ENCODE results near the gene IMMT. TPM values are rescaled to one million over a fixed set of nuclear protein-coding genes. Genes with fewer than 3 reads are reported as not detected.
A peak's percentile ranks its signal among the peaks of the same experiment; 100 is the strongest.

The IMMT gene
- total and polyA plus RNA-seq, 2 experiments from 2014 or later, result 107 to 196 TPM

GRCh38 chr2:86213056-86213455, 17.8 kb upstream of the IMMT start:
- Histone ChIP-seq H3K9me3 (ENCODE audit: low read depth) (no peaks in the 10 kb centered on the region), H3K4me1 (ENCODE audit: low read depth) (peaks cover 3% of the 10 kb centered on the region), H3K27ac (peak overlapping the region; percentile 25), H3K36me3 (peaks cover 46% of the 10 kb centered on the region), H3K27me3 (no peaks in the 10 kb centered on the region), H3K4me3 (no peak overlapping the region)
- TF ChIP-seq CTCF (IDR thresholded peaks at IDR 0.05; ENCODE audit: low read depth, low read length), result no peak
- DNase-seq (ENCODE audit: low read depth in 1 of 2, low spot score in 1 of 2), result no peak

GRCh38 chr2:86211796-86212188, 16.5 kb upstream of the IMMT start:
- H3K4me3 ChIP-seq, result no peak overlapping the region
- peaks cover 58% of the 10 kb centered on the region for H3K36me3 ChIP-seq
- no peak overlapping the region for H3K27ac ChIP-seq
- no peak for DNase-seq (ENCODE audit: low read depth in 1 of 2, low spot score in 1 of 2)
- H3K9me3 ChIP-seq (ENCODE audit: low read depth), result no peaks in the 10 kb centered on the region
- peaks cover 3% of the 10 kb centered on the region for H3K4me1 ChIP-seq (ENCODE audit: low read depth)
- no peak for TF ChIP-seq CTCF (IDR thresholded peaks at IDR 0.05; ENCODE audit: low read depth, low read length)
- H3K27me3 ChIP-seq, result no peaks in the 10 kb centered on the region

- H3K9me3 ChIP-seq (ENCODE audit: low read depth), result no peaks in the 10 kb centered on the region
- no peak overlapping the region for H3K27ac ChIP-seq
- H3K4me3 ChIP-seq, result no peak overlapping the region
- H3K27me3 ChIP-seq, result no peaks in the 10 kb centered on the region
- TF ChIP-seq CTCF (IDR thresholded peaks at IDR 0.05; ENCODE audit: low read depth, low read length), result no peak
- H3K4me1 ChIP-seq (ENCODE audit: low read depth), result peaks cover 3% of the 10 kb centered on the region
- no peak for DNase-seq (ENCODE audit: low read depth in 1 of 2, low spot score in 1 of 2)
- peaks cover 64% of the 10 kb centered on the region for H3K36me3 ChIP-seq
Measured at GRCh38 chr2:86211033-86211795, 16.0 kb upstream of the IMMT start.

GRCh38 chr2:86204458-86204857, 9.2 kb upstream of the IMMT start:
- peaks cover 30% of the 10 kb centered on the region for H3K36me3 ChIP-seq
- H3K27ac ChIP-seq, result no peak overlapping the region
- no peaks in the 10 kb centered on the region for H3K27me3 ChIP-seq
- H3K9me3 ChIP-seq (ENCODE audit: low read depth), result no peaks in the 10 kb centered on the region
- TF ChIP-seq CTCF (IDR thresholded peaks at IDR 0.05; ENCODE audit: low read depth, low read length), result no peak
- no peaks in the 10 kb centered on the region for H3K4me1 ChIP-seq (ENCODE audit: low read depth)
- no peak overlapping the region for H3K4me3 ChIP-seq
- DNase-seq (ENCODE audit: low read depth in 1 of 2, low spot score in 1 of 2), result no peak

- Histone ChIP-seq H3K27ac (no peak overlapping the region), H3K36me3 (peaks cover 23% of the 10 kb centered on the region), H3K4me3 (no peak overlapping the region), H3K27me3 (no peaks in the 10 kb centered on the region), H3K4me1 (ENCODE audit: low read depth) (no peaks in the 10 kb centered on the region), H3K9me3 (ENCODE audit: low read depth) (no peaks in the 10 kb centered on the region)
- no peak for DNase-seq (ENCODE audit: low read depth in 1 of 2, low spot score in 1 of 2)
- TF ChIP-seq CTCF (IDR thresholded peaks at IDR 0.05; ENCODE audit: low read depth, low read length), result no peak
Measured at GRCh38 chr2:86203614-86204013, 8.4 kb upstream of the IMMT start.

Data from cardiac muscle cell (in vitro differentiated cells and primary cell).